ENCODE data around the gene NPM1.

Gene NPM1

DNA sequence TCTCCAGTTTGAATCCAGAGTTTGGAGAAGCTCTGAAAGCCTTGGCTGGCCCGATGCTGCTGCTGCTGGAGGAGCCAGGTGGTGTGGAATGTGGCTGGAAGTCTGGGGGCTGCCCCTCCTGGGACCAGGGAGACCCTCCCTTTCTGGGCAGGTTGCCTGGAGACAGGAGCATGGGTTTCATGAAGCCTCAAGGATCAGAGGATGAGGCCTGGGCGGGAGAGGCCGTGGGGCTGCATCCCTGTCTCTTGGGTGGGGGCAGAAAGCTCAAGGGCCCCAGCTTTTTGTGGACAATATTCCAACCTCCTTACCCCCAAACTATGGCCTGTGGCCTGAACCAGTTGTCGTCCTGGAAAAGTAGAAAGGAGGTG is 41.9 kb downstream of the NPM1 start:
- DNase-seq, result no peak

DNA sequence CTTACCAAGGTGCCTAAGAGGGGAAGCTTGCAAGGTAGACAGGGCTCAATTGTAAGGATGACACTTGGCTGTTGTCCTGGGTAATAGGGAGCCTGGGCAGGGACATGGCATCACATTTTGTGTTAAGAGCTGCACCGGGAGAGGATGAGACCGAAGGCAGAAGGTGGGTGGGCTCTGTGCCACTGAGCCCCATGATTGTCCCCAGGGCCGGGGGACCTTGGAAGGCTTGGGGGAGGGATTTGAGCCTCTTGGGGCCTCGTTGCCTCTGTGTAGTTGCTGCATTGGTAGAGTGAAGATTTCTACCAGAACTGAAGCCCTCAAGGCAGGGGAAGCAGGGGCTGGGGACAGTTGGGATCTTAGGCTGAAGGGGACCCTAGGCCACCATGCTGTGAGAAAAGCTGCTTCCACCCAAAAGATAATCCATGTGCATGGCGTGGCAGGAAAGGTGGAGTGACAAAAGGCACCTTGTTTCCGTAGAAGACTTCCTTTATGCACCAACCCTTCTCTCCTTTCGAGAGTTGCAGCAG is 43.7 kb downstream of the NPM1 start:
- no peak for DNase-seq

DNA sequence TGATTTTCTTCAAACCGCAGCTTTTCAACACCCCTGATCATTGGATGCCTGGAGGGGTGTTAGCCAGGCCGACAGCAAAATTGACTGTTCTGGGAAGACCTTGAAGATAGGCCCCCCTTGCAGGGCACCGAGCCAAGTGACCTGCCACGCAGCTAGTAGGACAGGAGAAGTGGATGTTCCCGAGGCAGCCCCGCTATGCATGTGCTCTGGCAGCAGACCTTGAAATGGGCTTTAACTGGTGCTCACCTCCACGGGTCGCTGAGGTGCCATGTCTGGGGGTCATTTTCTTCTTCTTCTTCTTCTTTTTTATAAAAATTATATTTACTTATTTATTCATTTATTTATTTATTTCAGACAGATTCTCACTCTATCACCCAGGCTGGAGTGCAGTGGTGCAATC is 44.4 kb downstream of the NPM1 start:
- no peak for DNase-seq

DNA sequence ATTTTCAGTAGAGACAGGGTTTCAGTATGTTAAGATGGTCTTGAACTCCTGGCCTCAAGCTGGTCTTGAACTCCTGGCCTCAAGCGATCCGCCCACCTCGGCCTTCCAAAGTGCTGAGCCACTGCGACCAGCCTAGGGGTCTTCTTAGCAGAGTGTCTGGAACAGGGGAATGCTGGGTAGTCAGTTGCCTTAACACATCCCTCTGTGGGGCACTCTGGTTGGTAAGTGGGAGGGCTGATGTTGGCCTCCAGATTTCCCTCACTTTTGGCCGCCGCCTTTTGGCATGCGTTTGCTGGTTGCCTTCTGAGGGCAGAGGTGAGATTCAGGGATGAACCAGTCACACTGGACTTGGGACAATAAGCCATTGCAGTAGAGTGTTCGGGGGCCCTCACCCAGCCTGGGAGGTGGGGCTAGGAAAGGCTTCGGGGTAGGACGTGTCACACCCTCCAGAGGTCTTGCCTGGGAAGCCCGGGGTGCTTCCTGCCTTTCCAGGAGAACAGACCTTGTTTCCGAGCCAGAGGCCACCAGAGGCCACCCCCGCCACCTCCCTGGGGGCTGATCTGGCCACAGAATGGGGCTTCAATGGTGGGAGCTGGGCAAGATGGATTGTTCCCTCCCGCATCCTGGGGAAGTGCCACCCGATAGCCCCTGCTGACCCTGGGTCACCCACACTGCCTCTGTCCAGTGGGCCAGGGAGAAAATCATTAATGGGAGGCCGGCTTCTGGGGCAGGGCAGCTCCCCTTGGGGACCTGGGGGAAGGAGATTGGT is 45.1 kb downstream of the NPM1 start:
- no peak for DNase-seq

DNA sequence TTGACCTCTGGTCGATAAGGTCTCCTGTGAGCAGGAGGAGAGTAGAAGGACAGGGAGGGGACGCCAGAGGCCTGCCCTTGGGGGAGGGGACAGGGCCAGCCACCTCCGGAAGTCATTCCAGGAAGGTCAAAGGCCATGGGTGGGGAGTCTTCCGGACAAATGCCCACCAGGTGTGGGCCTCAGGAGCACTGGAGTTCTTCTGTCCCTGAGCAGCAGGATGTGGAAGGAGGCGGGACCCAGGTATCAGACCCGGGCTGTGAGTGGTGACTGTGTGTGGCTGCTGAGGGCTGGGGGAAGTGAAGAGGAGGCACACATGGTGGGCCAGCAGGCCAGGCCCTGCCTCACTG is 45.7 kb downstream of the NPM1 start:
- DNase-seq, result no peak

DNA sequence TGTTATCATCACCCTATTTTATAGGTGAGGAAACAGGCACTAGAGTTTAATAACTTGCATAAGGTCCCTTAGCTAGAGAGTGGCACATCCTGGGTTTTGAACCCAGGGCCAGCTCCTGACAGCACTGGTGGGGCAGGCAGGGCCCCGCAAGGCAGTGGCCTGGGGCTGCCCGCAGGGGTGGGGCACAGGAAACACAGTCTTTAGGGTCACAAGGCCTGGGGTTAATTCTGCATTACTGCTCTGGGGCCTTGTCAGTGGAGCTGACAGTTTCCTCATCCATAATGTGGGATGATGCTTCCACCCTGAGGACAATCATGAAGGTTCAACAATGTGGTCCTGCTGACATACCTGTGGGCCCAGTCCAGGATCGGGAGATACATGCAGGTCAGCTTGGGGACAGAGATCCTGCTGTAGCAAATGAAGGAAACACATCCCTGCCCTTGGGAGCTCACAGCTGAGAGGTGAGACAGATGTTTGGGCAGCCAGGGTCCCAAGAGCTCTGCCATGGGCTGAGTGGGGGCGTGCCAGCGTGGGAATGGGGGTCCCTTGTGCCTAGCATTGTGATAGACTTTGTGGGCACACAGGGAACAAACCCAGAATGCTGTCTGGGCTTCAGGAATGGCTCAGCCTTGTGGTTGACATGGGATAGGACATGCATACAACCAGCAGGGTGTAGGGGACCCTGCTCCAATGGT is 46.5 kb downstream of the NPM1 start:
- DNase-seq, result no peak

DNA sequence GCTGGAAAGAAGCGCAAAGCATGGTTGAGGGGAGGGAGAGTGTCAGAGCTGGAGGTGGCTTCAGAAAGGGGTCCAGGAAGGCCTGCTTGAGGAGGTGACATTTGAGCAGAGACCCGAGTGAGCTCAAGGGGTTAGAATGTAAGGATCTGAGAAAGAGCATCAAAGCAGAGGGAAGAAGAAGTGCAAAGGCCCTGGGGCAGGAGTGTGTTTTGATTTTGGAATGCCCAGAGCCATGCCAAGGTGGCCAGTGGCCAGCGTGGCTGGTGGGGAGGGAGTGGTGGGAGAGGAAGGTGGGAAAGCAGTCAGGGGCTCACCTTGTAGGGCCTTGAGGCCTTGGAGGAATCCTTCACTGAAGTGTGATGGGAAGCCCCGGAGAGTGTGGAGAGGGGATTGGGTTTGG is 47.2 kb downstream of the NPM1 start:
- no peak for DNase-seq

DNA sequence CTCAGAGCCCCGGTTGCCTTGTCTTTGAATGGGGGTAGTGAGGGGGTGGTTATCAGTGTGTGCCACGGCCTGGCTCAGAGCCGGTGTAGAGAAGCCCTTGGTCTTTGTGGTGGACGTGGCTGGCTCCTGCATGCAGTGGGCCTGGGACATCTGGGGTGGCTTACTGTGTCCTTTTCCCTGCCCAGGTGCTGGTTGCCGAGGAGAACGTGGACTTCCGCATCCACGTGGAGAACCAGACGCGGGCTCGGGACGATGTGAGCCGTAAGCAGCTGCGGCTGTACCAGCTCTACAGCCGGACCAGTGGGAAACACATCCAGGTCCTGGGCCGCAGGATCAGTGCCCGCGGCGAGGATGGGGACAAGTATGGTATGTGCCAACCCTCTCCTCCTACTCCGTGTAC is 48.3 kb downstream of the NPM1 start:
- no peak for DNase-seq

DNA sequence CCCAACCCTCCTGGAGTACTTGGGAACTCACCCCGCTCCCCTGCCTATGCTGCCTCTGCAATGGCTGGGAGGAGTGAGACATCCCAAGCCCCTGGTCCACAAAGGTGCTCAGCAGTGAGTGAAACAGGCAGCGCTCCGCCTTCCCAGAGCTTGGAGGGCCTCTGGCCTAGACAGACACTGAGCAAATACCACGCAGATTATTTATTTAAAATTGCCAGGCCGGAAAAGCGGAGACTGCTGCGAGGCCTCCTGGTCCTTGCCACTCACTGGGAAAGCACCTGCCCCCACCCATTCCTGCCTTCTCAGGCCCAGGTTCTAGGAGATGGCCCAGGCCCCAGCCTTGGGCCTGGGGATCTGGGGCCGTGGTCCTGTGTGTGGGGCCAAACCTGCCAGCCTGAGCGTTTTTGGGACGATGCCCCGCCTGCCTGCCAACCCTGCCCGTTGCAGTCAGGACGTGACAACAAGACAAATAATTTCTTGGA is 49.2 kb downstream of the NPM1 start:
- no peak for DNase-seq

DNA sequence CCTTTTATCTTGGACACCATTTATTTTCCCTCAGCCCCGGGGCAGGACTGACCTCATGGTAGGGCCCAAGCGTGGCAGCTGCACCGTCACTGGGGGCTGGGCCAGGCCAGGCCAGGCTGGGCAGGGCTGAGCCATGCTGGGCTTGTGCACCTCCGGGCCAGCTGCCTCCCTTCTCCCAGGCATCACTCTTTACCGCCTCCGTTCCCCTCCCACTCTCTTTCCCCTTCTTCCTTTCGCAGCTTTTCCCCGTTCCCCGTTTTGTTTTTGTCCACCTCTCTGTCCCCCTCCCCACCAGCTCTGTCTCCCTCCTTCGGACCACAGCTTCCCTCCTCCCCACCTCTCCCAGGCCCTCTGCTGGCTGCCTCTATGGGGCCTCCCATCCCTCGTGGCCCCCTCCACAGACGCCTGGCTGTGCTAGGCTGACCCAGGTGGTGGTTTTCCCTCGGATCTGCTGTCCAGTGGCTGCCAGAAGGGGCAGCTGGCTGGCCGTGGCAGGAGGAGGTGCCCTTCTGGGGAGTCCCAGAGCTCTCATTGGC is 49.7 kb downstream of the NPM1 start:
- no peak for DNase-seq

DNA sequence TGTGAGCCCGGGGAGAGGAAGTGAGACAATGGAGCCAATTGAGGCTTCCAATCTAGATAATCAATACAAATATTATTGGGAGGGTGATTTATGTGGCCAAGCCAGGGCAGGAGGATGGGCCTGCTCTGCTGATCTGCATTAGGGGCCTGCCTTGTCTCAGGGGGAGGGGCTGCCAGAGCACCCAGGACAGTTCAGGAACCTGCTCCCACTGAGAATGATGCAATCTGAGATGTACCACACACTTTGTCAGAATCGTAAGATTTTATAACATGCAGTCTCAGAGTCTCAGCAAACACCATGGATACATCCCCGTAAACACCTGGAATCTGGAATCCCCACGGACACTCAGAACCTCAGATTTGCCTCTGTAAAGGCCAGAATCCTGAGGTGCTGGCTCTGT is 51.1 kb downstream of the NPM1 start:
- no peak for DNase-seq

DNA sequence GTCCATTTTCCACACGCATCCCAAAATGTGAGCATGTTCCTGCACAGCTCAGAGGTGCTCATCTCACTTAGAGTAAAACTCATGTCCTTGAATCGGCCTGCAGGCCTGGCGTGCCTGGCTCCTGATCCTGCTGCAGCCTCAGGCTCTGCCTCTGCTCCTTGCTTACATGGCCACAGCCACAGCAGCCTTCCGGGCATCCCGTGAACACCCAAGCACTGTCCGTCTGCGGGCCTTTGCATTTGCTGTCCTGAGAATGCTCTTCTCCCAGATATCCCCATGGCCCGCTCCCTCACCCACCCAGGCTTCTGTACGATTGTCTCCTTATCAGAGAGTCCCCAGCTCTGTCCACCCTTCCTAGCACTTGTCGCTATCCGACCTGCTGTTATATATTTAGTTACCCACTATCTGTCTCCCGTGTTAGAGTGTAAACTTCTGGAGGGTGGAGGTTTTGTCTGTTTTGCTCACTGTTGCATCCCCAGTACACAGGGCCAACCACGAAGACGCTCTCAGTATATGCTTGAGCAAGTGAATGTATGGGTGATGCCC is 53.7 kb downstream of the NPM1 start:
- no peak for DNase-seq

DNA sequence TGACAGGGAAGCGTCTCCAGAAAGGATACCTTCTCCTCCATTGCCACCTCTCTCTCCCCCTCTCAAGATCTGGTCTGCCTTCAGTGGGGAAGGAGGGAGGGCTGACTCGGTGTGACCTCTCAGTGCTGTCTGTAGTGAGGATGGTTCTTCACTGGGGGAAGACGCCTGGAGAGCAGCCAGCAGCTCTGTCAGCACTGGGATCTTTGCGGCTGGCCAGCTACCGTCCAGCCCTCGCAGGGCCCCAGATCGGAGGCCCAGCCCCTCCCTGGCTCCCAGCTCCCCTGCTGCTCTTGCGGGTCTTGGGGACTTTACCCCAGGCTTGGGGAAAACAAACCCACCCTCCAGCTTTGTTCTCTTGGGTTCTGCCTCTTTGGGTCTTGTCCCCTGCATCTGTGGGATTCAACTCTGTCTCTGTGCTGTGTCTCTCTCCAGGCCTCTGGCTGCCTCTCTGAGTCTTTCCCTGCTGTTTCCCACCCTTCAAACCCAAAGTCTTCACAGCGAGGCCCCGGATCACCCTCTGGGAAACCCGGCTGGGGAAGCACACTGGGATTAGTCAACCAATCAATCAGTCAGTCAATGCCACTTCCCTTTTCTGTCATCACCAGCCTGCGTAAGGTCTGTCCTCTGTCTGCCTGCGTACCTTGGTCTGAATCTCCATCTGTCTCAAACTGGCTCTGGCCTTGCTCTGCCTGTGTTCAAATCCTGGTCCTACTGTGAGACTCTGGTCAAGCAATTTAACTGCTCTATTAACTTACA is 54.8 kb downstream of the NPM1 start:
- DNase-seq, result no peak

DNA sequence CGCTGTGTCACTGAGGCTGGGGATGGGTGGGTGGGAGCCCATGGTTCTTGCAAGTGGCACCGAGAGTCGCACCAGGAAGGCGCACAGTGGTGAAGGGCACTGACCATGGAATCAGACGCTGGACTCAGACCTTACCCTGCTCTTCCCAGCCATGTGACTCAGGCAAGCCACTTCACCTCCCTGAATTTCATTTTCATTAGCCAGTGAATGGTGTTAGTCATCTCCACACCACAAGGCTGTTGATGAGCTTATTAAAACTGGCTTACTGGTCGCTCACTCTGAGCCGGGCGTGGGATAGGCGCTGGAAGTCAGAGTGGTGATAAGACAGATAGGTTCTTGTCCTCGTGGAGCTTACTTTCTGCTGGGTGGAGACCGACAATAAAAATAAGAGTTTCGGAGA is 56.9 kb downstream of the NPM1 start:
- no peak for DNase-seq

DNA sequence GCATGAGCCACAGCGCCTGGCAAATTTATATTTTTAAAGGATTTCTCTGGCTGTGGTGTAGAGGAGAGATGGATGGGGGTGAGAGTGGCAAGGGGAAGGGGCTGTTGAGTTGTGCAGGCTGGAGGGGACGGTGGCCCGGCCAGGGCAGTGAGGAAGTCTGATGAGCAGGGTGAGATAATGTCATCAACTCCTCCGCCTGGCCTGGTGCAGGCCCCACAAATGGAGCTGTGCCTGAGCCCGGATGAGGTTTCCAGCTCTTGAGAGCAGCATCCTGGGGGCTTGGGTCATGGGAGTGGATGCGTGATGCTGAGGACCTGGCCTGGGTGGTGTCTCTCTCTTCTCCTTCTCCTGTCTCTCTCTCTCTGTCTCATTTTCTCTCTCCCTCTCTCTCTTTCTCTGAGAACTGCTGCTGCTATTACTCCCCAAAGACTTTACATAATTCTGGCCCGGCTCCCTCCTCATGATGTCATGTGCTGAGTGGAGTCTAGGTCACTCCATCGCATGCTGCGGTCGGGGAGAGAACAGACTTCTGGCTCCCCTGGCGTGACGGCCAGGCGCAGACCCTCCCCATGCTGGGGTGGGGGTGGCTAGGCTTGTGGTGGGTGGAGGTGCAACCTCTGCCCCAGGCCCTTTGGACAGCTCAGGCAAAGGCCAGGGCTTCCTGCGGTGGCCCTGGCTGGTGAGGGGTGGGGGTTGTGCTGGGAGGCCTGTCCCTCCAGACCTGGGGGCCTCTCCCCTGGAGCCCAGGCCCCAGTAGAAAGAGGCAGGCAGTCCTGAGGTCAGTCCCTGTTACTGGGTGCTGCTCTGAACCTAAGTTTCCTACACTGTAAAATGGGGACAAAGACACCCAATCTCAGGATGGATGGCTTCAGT is 58.2 kb downstream of the NPM1 start:
- DNase-seq, result no peak

DNA sequence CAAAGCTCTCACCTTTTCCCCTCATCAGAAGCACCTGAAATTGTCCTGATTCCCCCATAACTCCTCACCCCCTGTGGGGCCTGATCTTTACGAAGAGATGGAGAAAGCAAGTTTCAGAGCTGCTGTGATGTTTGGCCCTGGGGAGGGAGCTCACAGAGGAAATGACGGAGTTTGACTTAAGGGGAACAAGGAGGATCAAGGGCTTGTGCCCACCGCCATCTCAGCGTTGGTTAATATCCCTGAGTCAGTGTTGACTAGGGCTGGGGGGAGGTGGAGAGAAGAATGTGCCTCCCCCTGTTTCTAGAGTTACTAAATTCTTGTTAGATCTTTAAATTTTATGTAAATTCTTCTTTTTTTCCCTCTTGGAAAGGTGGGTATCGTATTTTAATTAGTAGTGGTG is 59.6 kb downstream of the NPM1 start:
- DNase-seq, result no peak

DNA sequence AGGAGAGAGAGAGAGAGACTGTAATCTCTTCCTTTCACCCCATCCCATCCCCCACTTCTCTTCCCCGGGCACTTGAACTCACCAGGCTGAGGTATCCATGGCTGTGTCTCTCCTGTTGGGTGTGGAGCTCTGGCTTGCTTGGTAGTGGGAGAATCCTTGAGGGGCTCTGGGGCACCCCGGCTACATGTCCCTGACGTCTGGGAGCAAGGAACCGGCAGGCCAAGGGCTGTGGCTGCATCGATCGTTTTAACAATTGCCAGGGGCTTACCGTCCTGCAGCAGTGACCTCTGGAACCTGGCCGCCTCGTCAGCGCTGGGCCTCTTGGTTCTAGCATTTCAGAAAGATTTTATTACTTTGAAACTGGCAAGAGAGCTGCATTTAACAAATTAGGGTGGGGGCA is 61.8 kb downstream of the NPM1 start:
- no peak for DNase-seq

DNA sequence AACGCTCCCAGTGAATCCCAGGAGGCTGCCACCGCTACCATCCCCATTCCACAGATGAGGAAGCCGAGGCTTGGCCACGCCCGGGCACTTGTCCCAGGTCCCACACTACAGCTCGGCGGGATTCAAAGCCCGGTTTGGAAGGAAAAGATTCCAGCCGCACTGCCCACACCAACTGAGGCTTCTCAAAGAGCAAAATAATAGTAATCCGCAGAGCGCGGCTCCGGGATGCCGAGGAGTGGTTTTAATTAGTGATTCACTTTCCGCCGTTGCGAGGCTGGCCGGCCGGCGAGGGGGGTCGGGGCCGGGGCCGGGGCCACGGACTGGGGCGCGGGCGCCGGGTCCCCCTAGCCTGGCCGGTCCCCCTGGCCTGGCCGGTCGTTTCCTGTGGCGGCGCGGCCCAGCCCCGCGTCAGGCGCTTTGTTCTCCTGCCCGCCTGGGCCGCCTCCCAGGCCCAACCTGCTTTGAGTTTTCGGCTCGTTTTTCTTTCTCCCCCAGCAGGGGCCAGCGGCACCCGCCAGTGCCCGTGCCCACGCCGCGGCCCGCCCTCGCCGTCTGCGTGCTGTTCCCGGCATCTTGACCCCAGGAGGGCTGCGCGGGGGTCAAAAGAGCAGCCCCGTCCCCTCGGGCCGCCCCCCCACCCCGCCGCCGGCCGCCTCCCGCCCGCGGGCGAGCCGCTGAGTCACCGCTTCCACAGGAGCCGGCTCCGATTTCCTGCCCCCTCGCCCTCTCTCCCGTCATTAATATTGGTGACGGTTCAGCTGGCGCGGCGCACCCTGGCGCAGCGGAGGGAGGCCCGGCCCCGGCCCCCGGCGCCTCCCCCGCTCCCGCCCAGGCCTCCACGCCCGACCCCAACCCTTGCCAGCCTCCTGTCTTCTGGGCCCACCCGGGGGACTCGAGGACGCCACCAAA is 63.0 kb downstream of the NPM1 start:
- no peak for DNase-seq

DNA sequence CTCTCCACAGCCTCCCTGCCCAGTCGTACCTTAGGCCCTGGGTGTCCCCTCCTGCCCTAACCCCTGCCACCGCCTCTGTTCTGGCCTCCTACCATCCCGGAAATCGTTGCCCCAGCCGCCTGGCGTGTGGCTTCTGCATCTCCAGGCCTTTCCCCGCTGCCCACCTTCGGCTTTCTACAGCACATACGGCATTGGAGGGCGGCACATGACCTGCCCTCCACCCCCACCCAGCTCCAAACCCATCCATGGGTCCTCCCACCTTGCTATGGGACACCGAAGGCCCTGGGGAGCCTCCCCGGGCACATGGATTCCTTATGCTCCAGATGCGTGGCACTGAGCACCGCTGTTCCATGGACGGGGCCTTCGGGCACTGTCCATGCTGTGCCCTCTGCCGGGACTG is 63.8 kb downstream of the NPM1 start:
- no peak for DNase-seq

DNA sequence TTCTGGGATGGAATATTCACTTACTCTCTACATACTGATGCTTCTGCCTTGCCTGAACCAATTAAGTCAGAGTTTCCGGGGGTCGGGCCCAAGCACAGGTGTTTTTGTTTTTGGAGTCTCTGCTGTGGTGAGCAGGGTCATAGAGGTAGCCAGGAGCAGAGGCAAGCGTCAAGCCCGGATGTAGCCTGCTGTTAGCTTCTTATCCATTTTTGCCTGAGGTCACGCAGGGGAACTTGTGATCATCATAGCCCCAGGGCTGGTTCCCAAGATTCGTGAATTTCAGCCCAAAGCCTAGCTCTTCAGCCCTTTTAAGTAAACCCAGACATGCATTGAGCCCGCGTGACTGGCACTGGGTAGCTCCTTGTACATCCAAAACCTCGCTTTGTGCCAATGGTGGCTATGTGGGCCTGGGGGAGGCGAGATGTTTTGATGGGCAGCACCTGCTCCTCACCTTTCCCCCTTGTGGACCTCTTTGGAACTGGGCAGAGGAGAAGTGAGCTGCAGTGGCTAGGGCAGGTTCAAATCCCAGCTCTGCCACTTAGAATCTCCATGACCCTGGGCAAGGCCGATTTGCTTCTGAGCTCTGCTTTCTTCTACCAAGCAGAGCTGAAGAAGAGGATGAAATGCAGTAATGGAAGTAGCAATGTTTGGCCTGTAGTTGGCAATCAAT is 65.5 kb downstream of the NPM1 start:
- DNase-seq, result no peak
